MCF 10A (cell line): Measurements from ENCODE around the gene PITPNM1. TPM values are rescaled to one million over a fixed set of nuclear protein-coding genes. Genes with fewer than 3 reads are reported as not detected.

Experiments
- BruUV-seq: library from RNA; stranded (reverse); fragments of 400-500 nt; replicated peaks from 2 replicates; lab custom pipeline; 2021; lab: Mats Ljungman, UMichigan
- CTCF ChIA-PET: fragments of 300-600 bp; sonication (Branson Sonifier 250); formaldehyde crosslinking; extraction: SDS; loops from one replicate; lab custom pipeline; 2021; ENCODE audit warnings: antibody characterized with exemption, inconsistent platforms; lab: Yijun Ruan, JAX
- POLR2A ChIA-PET: fragments of 300-600, 350-650 bp; sonication (Branson Sonifier 250); formaldehyde crosslinking; extraction: SDS; loops from one replicate; lab custom pipeline; 2020; ENCODE audit warnings: antibody characterized with exemption, inconsistent platforms; lab: Yijun Ruan, JAX
- DNase-seq: peaks from one replicate; pipeline ENCODE4 v3.0.0-alpha.2; 2018; ENCODE audit not compliant: unreplicated experiment
- H3K27ac Mint-ChIP-seq: one replicate; pipeline ENCODE4 v1.8.0; 2022; ENCODE audit warnings: mild to moderate bottlenecking, low read depth, mixed read lengths; ENCODE audit not compliant: unreplicated experiment
- H3K27me3 Mint-ChIP-seq: one replicate; pipeline ENCODE4 v1.8.0; 2022; ENCODE audit warnings: mixed read lengths; ENCODE audit not compliant: insufficient read depth, unreplicated experiment
- H3K36me3 Mint-ChIP-seq: one replicate; pipeline ENCODE4 v1.8.0; 2022; ENCODE audit warnings: mild to moderate bottlenecking, moderate library complexity, mixed read lengths; ENCODE audit not compliant: insufficient read depth, unreplicated experiment
- H3K4me1 Mint-ChIP-seq: one replicate; pipeline ENCODE4 v1.8.0; 2022; ENCODE audit warnings: mixed read lengths; ENCODE audit not compliant: insufficient read depth, unreplicated experiment
- H3K4me3 Mint-ChIP-seq: one replicate; pipeline ENCODE4 v1.8.0; 2022; ENCODE audit warnings: mild to moderate bottlenecking, moderate library complexity, mixed read lengths; ENCODE audit not compliant: unreplicated experiment
- H3K9me3 Mint-ChIP-seq: one replicate; pipeline ENCODE4 v1.8.0; 2022; ENCODE audit warnings: mixed read lengths; ENCODE audit not compliant: unreplicated experiment
- intact Hi-C: fragments of 100-400 bp; cut with micrococcal nuclease; formaldehyde crosslinking; loops from 2 replicates; pipeline ENCODE4 v1.14.1; 2022
- total RNA-seq: library from RNA; stranded (reverse); gene quantifications from 2 replicates; pipeline ENCODE4 v1.2.3, GENCODE V29; 2022
- TF ChIP-seq, protein P1 (sequence below): fragments of 200-600 bp; IDR thresholded peaks from one replicate; pipeline ENCODE4 v1.8.0; 2022; ENCODE audit warnings: antibody characterized with exemption, mild to moderate bottlenecking; ENCODE audit not compliant: unreplicated experiment

Gene PITPNM1
- total RNA-seq, 1 experiment from 2014 or later: 38.7 TPM

DNA sequence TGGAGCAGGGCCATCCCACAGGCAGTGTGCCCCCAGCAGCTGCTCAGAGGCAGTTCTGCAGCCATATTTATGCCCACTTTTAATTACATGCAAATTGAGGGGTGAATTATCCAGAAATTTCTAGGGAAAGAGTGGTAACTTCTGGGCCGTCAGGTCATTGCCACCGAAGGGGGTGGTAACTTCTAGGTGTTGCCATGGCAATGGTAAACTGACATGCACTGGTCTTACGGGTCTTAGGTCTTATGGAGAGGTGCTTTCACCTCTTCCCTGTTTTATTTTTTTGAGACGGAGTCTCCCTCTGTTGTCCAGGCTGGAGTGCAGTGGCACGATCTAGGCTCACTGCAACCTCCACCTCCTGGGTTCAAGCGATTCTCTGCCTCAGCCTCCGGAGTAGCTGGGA, 32.3 kb downstream of the PITPNM1 start:
- H3K9me3 Mint-ChIP-seq: no peaks in the 10 kb centered on the region
- no peak for DNase-seq
- peaks cover 1% of the 10 kb centered on the region for H3K4me1 Mint-ChIP-seq
- peaks cover 9% of the 10 kb centered on the region for H3K36me3 Mint-ChIP-seq
- POLR2A ChIA-PET: no interaction called here
- CTCF ChIA-PET: interaction anchor here (0.7 kb wide), 1 partner anchor 72 kb away, joined by 3 read pairs; no protein-coding TSS in a partner anchor
- TF ChIP-seq, protein P1, sequence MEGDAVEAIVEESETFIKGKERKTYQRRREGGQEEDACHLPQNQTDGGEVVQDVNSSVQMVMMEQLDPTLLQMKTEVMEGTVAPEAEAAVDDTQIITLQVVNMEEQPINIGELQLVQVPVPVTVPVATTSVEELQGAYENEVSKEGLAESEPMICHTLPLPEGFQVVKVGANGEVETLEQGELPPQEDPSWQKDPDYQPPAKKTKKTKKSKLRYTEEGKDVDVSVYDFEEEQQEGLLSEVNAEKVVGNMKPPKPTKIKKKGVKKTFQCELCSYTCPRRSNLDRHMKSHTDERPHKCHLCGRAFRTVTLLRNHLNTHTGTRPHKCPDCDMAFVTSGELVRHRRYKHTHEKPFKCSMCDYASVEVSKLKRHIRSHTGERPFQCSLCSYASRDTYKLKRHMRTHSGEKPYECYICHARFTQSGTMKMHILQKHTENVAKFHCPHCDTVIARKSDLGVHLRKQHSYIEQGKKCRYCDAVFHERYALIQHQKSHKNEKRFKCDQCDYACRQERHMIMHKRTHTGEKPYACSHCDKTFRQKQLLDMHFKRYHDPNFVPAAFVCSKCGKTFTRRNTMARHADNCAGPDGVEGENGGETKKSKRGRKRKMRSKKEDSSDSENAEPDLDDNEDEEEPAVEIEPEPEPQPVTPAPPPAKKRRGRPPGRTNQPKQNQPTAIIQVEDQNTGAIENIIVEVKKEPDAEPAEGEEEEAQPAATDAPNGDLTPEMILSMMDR: no peak
- BruUV-seq: no TSS peak
- H3K27ac Mint-ChIP-seq: no peak overlapping the region
- H3K27me3 Mint-ChIP-seq: no peaks in the 10 kb centered on the region
- intact Hi-C loops: no loop called here
- H3K4me3 Mint-ChIP-seq: no peak overlapping the region

DNA sequence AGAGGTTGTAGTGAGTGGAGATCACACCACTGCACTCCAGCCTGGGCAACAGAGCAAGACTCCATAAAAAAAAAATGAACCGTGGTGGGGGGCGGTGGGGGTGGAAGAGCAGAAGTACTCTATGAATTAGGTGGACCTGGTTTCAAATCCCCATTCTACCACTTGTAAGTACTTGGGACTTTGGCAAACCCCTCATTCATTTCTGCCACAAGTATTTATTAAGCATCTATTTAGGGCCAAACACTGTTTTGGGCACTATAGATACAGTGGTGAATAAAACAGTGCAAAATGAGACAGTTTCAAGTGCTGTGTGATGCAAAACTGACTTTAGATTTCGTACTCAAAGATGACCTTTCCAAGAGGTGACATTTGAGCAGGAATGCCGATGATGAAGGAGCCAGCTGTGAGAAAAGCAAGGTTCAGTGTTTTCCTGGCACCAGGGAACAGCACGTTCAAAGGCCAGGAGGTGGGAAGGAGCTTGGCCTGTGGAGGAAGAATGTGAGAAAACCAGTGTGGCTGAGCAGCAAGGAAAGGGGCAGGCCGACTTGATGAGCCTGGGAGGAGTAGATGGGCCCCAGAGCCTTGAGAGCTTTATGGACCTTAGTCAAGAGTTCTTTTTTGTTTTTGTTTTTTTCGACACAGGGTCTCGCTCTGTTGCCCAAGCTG, 34.7 kb downstream of the PITPNM1 start:
- ChIA-PET POLR2A (interaction anchor here (0.7 to 1.9 kb wide), 3 partner anchors 13 to 35 kb away, joined by 3 to 9 read pairs (median 3); partner anchors contain the start of genes AIP and PITPNM1), CTCF (interaction anchor here (0.6 to 1.2 kb wide), 4 partner anchors 30 to 114 kb away, joined by 3 to 8 read pairs (median 4); partner anchors contain the start of genes PITPNM1 and PPP1CA)
- intact Hi-C loops: no loop called here

DNA sequence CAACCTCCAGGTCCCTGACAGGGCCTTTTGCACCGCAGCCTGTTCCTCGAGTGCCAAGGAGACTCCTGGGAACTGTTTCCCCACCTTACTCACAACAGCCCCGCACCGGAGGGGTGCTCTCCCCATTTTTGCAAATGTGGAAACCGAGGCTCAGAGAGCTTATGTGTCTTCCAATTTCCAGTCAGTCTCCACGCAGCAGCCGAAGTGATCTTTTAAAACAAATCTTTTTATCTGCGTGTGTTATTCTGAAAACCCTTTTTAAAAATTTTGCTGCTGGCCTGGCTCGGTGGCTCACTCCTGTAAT, 35.7 kb downstream of the PITPNM1 start:
- TF ChIP-seq, protein P1: no peak
- DNase-seq: no peak
- ChIA-PET POLR2A (interaction anchor here (0.6 to 3.2 kb wide), 12 partner anchors 12 to 338 kb away, joined by 3 to 48 read pairs (median 4); partner anchors contain the start of genes AIP, CORO1B, GSTP1 and PITPNM1), CTCF (interaction anchor here (0.6 to 1.2 kb wide), 8 partner anchors 16 to 239 kb away, joined by 3 to 8 read pairs (median 3); partner anchors contain the start of genes PITPNM1 and PPP1CA)
- BruUV-seq: no TSS peak
- H3K36me3 Mint-ChIP-seq: peaks cover 10% of the 10 kb centered on the region
- H3K4me1 Mint-ChIP-seq: peaks cover 13% of the 10 kb centered on the region
- intact Hi-C loops: loop anchor here (1.0 kb wide), 2 partner anchors 37 to 68 kb away; partner anchors contain the start of gene PPP1CA
- H3K27me3 Mint-ChIP-seq: no peaks in the 10 kb centered on the region
- no peaks in the 10 kb centered on the region for H3K9me3 Mint-ChIP-seq
- no peak overlapping the region for H3K27ac Mint-ChIP-seq
- H3K4me3 Mint-ChIP-seq: peak overlapping the region; percentile 95

More for the DNA sequence above, 34.7 kb downstream of the PITPNM1 start:
- no peak for DNase-seq
- peaks cover 10% of the 10 kb centered on the region for H3K36me3 Mint-ChIP-seq
- H3K27ac Mint-ChIP-seq: no peak overlapping the region
- no TSS peak for BruUV-seq
- H3K27me3 Mint-ChIP-seq: no peaks in the 10 kb centered on the region
- peaks cover 8% of the 10 kb centered on the region for H3K4me1 Mint-ChIP-seq
- TF ChIP-seq, protein P1: no peak
- no peaks in the 10 kb centered on the region for H3K9me3 Mint-ChIP-seq
- H3K4me3 Mint-ChIP-seq: peak overlapping the region; percentile 95
